KOPT-K1 (cell line): ENCODE measurements around the gene GLB1L2.

Experiments
- H3K27ac ChIP-seq: fragments of 200-600 bp; sonication (generic); 2 replicates; pipeline ENCODE4 v1.5.1; 2016; ENCODE audit warnings: antibody characterized with exemption, mild to moderate bottlenecking, low read depth, low read length; ENCODE audit not compliant: poor library complexity, severe bottlenecking
- H3K36me3 ChIP-seq: fragments of 200-600 bp; sonication (generic); 2 replicates; pipeline ENCODE4 v1.5.1; 2017; ENCODE audit warnings: antibody characterized with exemption, mild to moderate bottlenecking, low read length, moderate library complexity; ENCODE audit not compliant: insufficient read depth
- H3K9me3 ChIP-seq: fragments of 200-600 bp; sonication (generic); 2 replicates; pipeline ENCODE4 v1.5.1; 2017; ENCODE audit warnings: antibody characterized with exemption, low read length, mild to moderate bottlenecking; ENCODE audit not compliant: insufficient read depth, poor library complexity, severe bottlenecking

The GLB1L2 gene

GRCh38 chr11:134376150-134376921, 44.5 kb downstream of the GLB1L2 start:
- Histone ChIP-seq H3K9me3 (no peaks in the 10 kb centered on the region), H3K27ac (no peak overlapping the region), H3K36me3 (no peaks in the 10 kb centered on the region)

- Histone ChIP-seq H3K9me3 (no peaks in the 10 kb centered on the region), H3K27ac (no peak overlapping the region), H3K36me3 (no peaks in the 10 kb centered on the region)
Measured at GRCh38 chr11:134377876-134378275, 46.1 kb downstream of the GLB1L2 start.

- no peaks in the 10 kb centered on the region for H3K9me3 ChIP-seq
- no peak overlapping the region for H3K27ac ChIP-seq
- H3K36me3 ChIP-seq, result no peaks in the 10 kb centered on the region
Measured at GRCh38 chr11:134379241-134379640, 47.5 kb downstream of the GLB1L2 start.

GRCh38 chr11:134380229-134380628, 48.4 kb downstream of the GLB1L2 start:
- Histone ChIP-seq H3K9me3 (no peaks in the 10 kb centered on the region), H3K36me3 (no peaks in the 10 kb centered on the region), H3K27ac (no peak overlapping the region)

GRCh38 chr11:134380785-134381184, 49.0 kb downstream of the GLB1L2 start:
- H3K36me3 ChIP-seq, result no peaks in the 10 kb centered on the region
- no peak overlapping the region for H3K27ac ChIP-seq
- H3K9me3 ChIP-seq, result no peaks in the 10 kb centered on the region

GRCh38 chr11:134382257-134382656, 50.5 kb downstream of the GLB1L2 start:
- Histone ChIP-seq H3K9me3 (no peaks in the 10 kb centered on the region), H3K36me3 (no peaks in the 10 kb centered on the region), H3K27ac (no peak overlapping the region)

GRCh38 chr11:134382830-134383229, 51.0 kb downstream of the GLB1L2 start:
- Histone ChIP-seq H3K9me3 (no peaks in the 10 kb centered on the region), H3K27ac (no peak overlapping the region), H3K36me3 (no peaks in the 10 kb centered on the region)

GRCh38 chr11:134383576-134384221, 51.9 kb downstream of the GLB1L2 start:
- Histone ChIP-seq H3K9me3 (no peaks in the 10 kb centered on the region), H3K27ac (no peak overlapping the region), H3K36me3 (no peaks in the 10 kb centered on the region)

- Histone ChIP-seq H3K27ac (no peak overlapping the region), H3K36me3 (no peaks in the 10 kb centered on the region), H3K9me3 (no peaks in the 10 kb centered on the region)
Measured at GRCh38 chr11:134384406-134384805, 52.6 kb downstream of the GLB1L2 start.

- no peak overlapping the region for H3K27ac ChIP-seq
- no peaks in the 10 kb centered on the region for H3K36me3 ChIP-seq
- no peaks in the 10 kb centered on the region for H3K9me3 ChIP-seq
Measured at GRCh38 chr11:134385171-134385570, 53.4 kb downstream of the GLB1L2 start.

- Histone ChIP-seq H3K36me3 (no peaks in the 10 kb centered on the region), H3K9me3 (no peaks in the 10 kb centered on the region), H3K27ac (no peak overlapping the region)
Measured at GRCh38 chr11:134385774-134386565, 54.2 kb downstream of the GLB1L2 start.

GRCh38 chr11:134386945-134387344, 55.2 kb downstream of the GLB1L2 start:
- Histone ChIP-seq H3K9me3 (no peaks in the 10 kb centered on the region), H3K36me3 (no peaks in the 10 kb centered on the region), H3K27ac (no peak overlapping the region)

GRCh38 chr11:134387501-134387900, 55.7 kb downstream of the GLB1L2 start:
- H3K9me3 ChIP-seq, result no peaks in the 10 kb centered on the region
- no peak overlapping the region for H3K27ac ChIP-seq
- no peaks in the 10 kb centered on the region for H3K36me3 ChIP-seq

- H3K36me3 ChIP-seq, result no peaks in the 10 kb centered on the region
- H3K27ac ChIP-seq, result no peak overlapping the region
- no peaks in the 10 kb centered on the region for H3K9me3 ChIP-seq
Measured at GRCh38 chr11:134388590-134388989, 56.8 kb downstream of the GLB1L2 start.

GRCh38 chr11:134389464-134390180, 57.8 kb downstream of the GLB1L2 start:
- H3K9me3 ChIP-seq, result no peaks in the 10 kb centered on the region
- H3K27ac ChIP-seq, result no peak overlapping the region
- H3K36me3 ChIP-seq, result no peaks in the 10 kb centered on the region
